Measurements from ENCODE around the gene ZNF618.

Gene ZNF618

DNA sequence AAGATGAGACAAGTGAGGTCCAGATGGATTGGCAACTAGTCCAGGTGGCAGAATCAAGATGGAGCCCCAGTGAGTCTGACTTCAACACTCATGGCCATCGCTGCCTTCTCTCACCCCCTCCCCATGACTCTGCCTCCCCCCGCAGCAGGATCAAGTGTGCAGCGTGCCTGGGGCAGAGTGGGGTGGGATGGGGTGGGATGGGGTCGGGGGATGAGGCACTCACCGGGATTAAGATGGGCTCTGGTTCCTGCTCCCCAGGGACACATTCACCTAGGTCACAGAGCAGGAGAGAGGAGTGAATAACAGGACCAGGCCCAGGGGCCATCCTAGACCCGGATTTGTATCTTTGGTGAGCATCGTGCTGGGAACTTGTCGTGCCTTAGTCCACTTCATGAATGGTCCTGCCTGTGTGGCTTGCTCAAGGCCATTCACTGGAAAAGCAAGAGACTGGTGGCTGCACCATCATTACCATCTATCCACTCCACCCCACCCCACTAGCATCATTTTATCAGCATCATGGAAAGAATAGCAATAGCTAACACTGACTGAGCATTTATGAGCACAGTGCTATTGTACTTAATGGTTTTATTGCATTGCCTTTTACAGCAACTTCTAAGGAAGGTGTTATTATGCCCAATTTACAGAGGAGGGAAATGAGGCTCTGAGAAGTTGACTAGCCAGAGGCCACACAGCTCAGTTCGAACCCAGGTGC lies 193.5 kb downstream of the ZNF618 start:
- Histone ChIP-seq H3K9me3 (ENCODE audit: insufficient read depth, low read depth, low read length) (no peaks in the 10 kb centered on the region), H3K4me2 (ENCODE audit: low read depth, low read length, poor library complexity, severe bottlenecking) (no peak overlapping the region), H2AFZ (ENCODE audit: low read length) (no peak overlapping the region), H3K9me2 (replicated peaks; ENCODE audit: low read depth, low read length) (no peaks in the 10 kb centered on the region), H3K79me2 (ENCODE audit: insufficient read depth, low read length) (no peaks in the 10 kb centered on the region), H3K27me3 (ENCODE audit: insufficient read depth, low read length, poor library complexity, severe bottlenecking) (no peaks in the 10 kb centered on the region), H3K4me3 (ENCODE audit: low read length, poor library complexity, severe bottlenecking) (no peak overlapping the region), H3K36me3 (ENCODE audit: insufficient read depth, low read length) (no peaks in the 10 kb centered on the region), H3K4me1 (ENCODE audit: insufficient read depth, low read length, poor library complexity, severe bottlenecking) (no peaks in the 10 kb centered on the region), H3K9ac (ENCODE audit: low read depth, low read length, poor library complexity, severe bottlenecking) (no peak overlapping the region), H4K20me1 (ENCODE audit: insufficient read depth, low read length, poor library complexity, severe bottlenecking) (no peaks in the 10 kb centered on the region), H3F3A (ENCODE audit: low read depth) (no peaks in the 10 kb centered on the region)
- no peak for TF ChIP-seq EZH2phosphoT487 (IDR thresholded peaks at IDR 0.05; ENCODE audit: borderline replicate concordance)
- TF ChIP-seq, protein P1, sequence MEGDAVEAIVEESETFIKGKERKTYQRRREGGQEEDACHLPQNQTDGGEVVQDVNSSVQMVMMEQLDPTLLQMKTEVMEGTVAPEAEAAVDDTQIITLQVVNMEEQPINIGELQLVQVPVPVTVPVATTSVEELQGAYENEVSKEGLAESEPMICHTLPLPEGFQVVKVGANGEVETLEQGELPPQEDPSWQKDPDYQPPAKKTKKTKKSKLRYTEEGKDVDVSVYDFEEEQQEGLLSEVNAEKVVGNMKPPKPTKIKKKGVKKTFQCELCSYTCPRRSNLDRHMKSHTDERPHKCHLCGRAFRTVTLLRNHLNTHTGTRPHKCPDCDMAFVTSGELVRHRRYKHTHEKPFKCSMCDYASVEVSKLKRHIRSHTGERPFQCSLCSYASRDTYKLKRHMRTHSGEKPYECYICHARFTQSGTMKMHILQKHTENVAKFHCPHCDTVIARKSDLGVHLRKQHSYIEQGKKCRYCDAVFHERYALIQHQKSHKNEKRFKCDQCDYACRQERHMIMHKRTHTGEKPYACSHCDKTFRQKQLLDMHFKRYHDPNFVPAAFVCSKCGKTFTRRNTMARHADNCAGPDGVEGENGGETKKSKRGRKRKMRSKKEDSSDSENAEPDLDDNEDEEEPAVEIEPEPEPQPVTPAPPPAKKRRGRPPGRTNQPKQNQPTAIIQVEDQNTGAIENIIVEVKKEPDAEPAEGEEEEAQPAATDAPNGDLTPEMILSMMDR (conservative IDR thresholded peaks at IDR 0.05; ENCODE audit: low read length) = no peak

DNA sequence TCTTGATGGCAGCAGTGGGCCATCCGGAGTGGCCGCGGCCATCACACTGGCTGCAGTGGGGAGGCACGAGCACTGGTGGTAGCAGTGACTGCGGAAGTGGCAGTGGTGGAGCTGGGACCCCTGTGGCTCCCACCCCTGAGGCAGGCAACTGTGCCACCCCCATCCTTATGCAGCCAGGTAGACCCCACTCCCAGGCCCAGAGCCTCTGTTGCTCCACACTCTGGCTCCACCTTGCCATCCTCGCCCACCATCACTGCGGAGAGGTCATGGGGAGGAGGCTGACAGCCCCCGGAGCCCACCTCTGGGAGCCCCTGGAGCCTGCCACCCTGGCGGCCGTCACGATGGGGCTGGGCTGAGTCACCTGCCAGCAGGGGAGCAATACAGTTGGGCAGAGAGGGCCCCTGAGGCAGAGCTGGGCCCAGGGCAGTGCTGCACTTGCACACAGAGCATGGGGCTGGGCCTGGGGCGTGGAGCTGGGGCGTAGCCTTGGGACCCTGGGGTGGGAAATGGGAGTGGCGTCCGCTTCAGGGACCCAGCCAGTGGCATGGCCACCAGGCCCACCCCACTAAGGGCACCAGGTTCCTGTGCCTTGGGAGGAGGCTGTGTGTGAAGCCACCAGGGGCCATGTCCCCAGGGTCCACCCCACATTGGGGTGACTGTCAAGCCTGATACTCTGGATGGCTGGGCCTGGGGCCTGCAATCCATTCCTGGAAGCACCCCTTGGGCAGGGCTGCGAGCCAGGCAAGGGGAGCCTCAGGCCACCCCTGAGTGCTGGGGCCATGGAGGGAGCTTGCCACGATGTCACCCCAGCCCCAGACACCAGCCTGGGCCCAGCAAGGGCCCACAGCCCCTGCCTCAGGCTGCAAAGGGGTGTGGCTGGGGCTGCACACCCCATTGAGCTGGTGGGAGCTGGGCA lies 194.3 kb downstream of the ZNF618 start:
- no peaks in the 10 kb centered on the region for H3K36me3 ChIP-seq (ENCODE audit: insufficient read depth, low read length)
- H3K79me2 ChIP-seq (ENCODE audit: insufficient read depth, low read length) = no peaks in the 10 kb centered on the region
- TF ChIP-seq, protein P1 (conservative IDR thresholded peaks at IDR 0.05; ENCODE audit: low read length) = no peak
- no peak for TF ChIP-seq EZH2phosphoT487 (IDR thresholded peaks at IDR 0.05; ENCODE audit: borderline replicate concordance)
- no peak overlapping the region for H3K4me3 ChIP-seq (ENCODE audit: low read length, poor library complexity, severe bottlenecking)
- H3K9ac ChIP-seq (ENCODE audit: low read depth, low read length, poor library complexity, severe bottlenecking) = no peak overlapping the region
- H3K4me1 ChIP-seq (ENCODE audit: insufficient read depth, low read length, poor library complexity, severe bottlenecking) = no peaks in the 10 kb centered on the region
- no peak overlapping the region for H3K4me2 ChIP-seq (ENCODE audit: low read depth, low read length, poor library complexity, severe bottlenecking)
- H2AFZ ChIP-seq (ENCODE audit: low read length) = no peak overlapping the region
- H3F3A ChIP-seq (ENCODE audit: low read depth) = no peaks in the 10 kb centered on the region
- no peaks in the 10 kb centered on the region for H3K9me2 ChIP-seq (replicated peaks; ENCODE audit: low read depth, low read length)
- H3K9me3 ChIP-seq (ENCODE audit: insufficient read depth, low read depth, low read length) = no peaks in the 10 kb centered on the region
- H3K27me3 ChIP-seq (ENCODE audit: insufficient read depth, low read length, poor library complexity, severe bottlenecking) = no peaks in the 10 kb centered on the region
- H4K20me1 ChIP-seq (ENCODE audit: insufficient read depth, low read length, poor library complexity, severe bottlenecking) = no peaks in the 10 kb centered on the region

DNA sequence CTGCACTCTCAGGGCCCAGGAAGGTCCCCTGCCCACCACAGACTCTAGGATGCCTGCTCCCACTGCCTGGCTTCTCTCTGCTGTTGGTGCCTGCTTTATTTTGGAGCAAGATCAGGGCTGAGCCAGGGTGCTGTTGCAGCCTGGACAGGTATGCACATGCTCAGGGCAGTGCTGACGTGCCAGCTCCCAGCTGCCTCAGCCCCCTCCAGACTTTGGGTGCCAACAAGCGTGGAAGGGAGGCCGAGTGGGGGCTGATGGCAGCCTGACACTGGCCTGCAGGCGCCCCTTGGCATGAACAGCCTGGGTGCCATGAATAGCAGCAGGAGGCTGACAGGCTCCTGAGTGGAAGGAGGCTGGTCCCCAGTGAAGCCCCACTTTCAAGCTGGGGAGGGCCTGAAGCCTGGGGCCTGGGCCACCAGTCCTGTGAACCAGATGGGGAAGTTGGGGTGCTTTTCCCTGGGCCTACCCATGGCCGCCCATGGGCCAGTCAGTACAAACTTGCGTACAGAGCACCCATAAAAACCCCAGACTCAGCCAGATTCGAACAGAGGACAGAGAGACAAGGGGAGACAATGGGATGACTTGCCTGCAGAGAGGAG lies 195.2 kb downstream of the ZNF618 start:
- H3K4me2 ChIP-seq (ENCODE audit: low read depth, low read length, poor library complexity, severe bottlenecking) = no peak overlapping the region
- no peak overlapping the region for H2AFZ ChIP-seq (ENCODE audit: low read length)
- no peaks in the 10 kb centered on the region for H3K4me1 ChIP-seq (ENCODE audit: insufficient read depth, low read length, poor library complexity, severe bottlenecking)
- H3K9ac ChIP-seq (ENCODE audit: low read depth, low read length, poor library complexity, severe bottlenecking) = no peak overlapping the region
- no peaks in the 10 kb centered on the region for H4K20me1 ChIP-seq (ENCODE audit: insufficient read depth, low read length, poor library complexity, severe bottlenecking)
- H3K4me3 ChIP-seq (ENCODE audit: low read length, poor library complexity, severe bottlenecking) = no peak overlapping the region
- no peak for TF ChIP-seq EZH2phosphoT487 (IDR thresholded peaks at IDR 0.05; ENCODE audit: borderline replicate concordance)
- TF ChIP-seq, protein P1 (conservative IDR thresholded peaks at IDR 0.05; ENCODE audit: low read length) = no peak
- H3K36me3 ChIP-seq (ENCODE audit: insufficient read depth, low read length) = no peaks in the 10 kb centered on the region
- no peaks in the 10 kb centered on the region for H3K9me2 ChIP-seq (replicated peaks; ENCODE audit: low read depth, low read length)
- H3F3A ChIP-seq (ENCODE audit: low read depth) = no peaks in the 10 kb centered on the region
- no peaks in the 10 kb centered on the region for H3K27me3 ChIP-seq (ENCODE audit: insufficient read depth, low read length, poor library complexity, severe bottlenecking)
- no peaks in the 10 kb centered on the region for H3K79me2 ChIP-seq (ENCODE audit: insufficient read depth, low read length)
- H3K9me3 ChIP-seq (ENCODE audit: insufficient read depth, low read depth, low read length) = no peaks in the 10 kb centered on the region
